Glomerular visceral epithelial cell (primary cell): ENCODE data around the gene FBXL17.
"Not testable (repeated sequence)": the region's sequence is repeated elsewhere in the genome, so short reads cannot be mapped to it uniquely, and the experiment has no call there.

Source experiments
- DNase-seq: peaks from one replicate; pipeline ENCODE4 v3.0.0-alpha.2; 2016; ENCODE audit errors: extremely low spot score

FBXL17 gene

DNA sequence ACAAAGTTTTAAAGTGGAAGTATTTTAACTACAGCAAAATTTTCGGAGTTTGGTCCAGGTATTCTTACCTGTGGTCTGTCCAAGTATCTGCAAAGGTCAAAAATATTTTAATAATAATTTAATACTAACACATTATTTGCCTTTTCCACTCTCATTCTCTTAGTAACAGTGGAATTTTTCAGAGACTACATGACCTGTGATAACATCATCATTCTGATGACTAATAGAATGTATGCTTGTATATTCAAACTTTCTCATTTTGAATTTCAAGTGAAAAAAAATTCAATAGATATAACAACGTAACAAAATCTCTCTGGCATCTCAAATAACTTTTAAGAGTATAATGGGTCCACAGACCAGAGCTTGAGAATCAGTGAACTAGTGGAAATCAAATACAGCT, 78.3 kb downstream of the FBXL17 start:
- DNase-seq = no peak

DNA sequence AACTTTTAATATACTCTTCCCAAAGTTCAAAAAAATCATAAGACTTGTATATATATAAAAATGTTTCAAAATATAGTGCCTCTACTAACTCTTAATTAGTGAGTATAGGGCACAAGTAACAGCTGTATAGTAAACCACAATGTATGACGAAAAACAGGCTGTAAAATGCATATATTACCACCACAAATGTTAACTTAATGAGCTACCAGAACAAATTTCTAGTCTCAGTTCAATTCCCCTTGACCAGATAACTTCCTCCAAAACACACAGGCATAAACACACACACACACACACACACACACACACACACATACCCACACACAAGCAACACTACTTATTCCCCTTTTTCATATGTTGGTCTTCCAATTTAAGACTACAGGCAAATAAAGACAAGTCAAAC, 78.8 kb downstream of the FBXL17 start:
- DNase-seq = no peak

DNA sequence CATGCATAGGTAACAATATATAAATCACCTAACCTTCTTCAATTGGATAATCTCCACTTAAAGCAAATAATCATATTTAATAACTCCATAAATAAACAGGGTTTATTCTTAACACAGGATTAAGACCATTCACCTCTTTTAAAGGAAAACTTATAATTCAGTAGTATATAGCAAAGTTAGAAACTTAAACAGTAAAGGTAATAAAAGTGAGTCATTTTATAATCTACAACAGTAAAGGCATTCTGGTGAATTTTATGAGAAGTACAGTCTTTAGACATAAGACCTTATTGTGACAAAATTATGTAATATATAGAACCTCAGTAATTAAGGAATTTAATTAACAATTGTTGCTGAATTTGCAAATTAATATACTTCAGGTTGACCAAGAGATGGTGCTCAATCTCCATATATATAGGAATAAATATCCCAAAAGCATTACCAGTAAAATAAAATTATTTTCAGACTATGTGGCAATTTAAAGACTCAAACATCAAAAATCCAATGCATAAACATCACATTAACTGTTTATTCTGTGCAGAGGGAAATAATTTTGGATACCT, 84.8 kb downstream of the FBXL17 start:
- no peak for DNase-seq

DNA sequence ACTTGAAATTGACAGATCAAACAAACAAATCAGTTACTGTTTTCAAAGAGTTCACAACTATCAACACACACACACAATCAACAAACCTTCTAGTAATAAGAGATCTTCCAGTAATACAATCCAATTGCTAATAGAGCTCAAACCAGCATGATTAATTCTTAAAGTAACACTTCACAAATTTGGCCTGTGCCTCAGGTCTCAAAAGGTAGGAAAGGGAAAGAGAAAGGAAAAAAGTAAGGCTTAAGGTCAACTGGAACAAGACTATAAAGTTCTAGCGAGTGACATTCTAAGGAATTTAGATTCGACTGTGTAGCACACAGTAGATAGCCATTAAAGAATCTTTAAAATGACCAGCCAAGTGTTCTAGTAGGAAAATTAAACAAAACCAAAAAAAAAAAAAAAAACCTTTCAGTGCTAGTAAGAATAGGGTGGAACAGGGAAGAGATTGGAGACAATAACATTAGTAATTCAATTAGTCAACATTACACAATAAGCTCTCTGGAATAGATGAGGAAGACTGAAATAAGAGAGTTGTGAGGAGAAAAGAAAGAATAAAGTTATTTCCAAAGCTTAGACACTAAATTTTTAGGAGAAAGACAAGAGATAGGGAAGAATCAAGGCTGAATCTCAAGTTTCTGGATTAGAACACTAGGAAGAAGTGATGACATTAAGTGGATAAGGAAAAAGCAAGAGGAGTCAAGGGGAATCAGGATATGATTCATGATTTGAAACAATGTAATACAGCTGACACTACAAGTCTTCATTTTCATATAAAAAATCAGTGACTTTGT, 86.1 kb downstream of the FBXL17 start:
- DNase-seq = no peak

DNA sequence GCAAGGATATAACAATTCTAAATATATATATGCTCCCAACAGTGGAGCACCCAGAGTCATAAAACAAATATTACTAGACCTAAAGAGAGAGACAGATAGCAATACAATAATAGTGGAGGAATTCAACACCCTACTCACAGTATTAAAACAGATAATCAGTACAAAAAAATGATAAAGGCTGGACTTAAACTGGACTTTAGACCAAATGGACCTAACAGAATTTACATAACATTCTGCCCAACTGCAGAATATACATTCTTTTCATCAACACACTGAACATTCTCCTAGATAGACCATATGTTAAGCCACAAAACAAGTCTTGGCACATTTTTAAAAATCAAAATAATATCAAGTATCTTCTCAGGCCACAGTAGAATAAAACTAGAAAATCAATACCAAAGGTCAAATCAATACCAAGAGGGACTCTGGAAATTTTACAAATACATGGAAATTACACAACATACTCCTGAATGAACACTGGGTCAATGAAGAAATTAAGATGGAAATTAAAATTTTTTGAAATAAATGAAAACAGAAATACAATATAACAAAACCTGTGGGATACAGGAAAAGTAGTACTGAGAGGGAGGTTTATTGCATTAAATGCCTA, 100.8 kb downstream of the FBXL17 start:
- DNase-seq = no peak

DNA sequence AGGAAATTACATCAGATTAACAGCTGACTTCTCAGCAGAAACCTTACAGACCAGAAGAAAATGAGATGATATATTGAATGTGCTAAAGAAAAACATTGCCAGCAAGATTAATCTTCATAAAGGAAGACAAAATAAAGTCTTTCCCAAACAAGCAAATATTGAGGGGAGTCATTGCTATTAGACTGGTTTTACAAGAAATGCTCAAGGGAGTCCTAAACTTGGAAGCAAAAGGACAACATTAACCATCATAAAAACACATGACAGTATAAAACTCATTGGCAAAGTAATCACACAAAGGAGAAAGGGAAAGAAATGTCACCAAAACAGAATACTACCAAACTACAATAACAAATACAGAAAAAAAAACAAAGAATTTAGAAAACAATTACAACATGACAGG, 101.7 kb downstream of the FBXL17 start:
- DNase-seq = no peak

DNA sequence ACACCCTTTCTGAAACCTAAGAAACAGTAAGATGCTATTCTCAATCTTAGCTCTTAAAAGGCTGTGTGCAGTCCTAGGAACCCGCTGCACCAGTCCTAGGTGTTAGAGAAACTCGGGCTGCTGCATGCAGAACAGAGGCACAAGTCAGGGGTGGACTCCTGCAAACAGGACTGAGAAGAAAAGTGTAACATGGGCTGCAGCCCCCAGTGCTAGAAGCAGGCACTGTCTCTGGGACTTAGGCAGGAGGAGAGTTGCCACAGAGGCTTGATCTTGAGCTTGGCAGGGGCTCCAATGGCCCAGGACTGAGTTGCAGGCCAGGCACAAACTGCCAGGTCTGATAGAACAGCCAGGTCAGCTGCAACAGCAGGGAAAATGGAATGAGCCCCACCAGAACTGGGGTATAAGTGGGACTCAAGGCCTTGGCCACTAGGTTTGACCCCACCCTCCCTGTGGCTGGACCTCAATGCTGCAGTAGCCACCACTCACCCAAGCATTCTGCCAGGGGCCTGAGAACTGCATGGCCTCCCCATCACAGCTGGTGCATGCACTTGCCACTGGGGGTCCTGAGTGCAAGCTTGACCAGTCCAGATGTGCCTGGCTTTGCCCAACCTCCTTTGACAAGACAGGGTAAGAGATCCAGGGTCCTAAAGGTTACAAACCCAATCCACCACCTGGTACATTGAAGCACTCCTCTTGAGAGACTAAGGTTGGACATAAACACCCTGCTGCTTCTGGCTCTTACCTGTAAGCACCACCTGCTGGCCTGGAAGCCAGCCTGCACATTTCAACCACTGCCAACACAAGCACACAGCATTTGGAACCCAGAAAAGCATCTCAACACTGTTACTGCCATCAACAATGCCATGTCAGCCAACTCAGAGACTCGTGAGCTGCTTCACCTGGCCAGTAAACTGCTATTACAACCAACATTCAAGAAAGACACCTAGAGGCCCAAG, 103.3 kb downstream of the FBXL17 start:
- DNase-seq = no peak

DNA sequence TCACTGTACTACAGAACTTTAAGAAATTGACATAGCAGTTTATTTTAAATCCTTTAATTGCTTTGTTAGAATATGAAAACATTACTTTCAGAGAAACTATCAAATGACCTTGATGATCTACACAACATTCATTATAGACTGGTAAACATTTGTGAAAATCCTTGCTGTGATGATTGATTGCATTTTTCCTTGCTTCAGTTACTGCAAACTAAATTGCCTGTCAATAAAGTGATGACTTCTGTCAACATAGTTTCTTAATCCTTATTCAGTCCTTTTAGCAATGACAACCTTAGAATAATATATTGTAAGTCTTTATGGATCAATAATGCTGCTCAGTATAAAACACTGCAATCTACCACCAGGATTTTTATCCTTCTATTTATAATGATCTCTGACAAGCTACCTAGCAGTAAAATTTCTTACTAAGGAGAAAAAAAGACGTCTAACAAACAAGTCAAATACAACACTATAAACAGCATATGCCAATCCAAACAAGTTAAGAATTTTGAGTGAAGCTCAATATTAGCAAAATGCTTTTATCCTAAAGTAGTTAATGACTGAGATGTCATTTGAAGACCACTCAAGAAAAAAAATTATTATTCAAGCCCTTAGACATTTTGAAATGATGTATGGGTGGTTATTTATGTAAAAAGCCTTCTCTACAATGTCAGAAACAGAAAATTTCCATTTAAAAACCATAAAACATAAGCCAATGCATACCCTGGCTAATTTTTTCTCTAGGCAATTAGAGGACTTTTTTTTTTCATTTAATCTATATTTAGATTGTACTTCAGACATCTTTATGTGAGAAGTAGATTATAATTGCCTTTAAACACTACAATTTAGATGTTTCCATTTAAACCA, 105.5 kb downstream of the FBXL17 start:
- no peak for DNase-seq

DNA sequence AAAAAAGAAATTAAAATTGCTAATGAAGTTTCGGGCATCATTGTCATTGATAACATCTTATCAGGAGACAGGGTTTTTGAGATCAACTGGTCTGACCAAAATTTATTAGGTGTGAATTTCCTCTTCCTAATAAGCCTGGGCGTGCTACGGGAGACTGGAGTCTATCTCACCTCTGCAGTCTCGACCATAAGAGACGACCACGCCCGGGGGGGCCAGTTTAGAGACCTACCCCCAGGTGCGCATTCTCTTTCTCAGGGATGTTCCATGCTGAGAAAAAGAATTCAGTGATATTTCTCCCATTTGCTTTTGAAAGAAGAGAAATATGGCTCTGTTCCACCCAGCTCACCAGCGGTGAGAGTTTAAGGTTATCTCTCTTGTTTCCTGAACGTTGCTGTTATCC, 107.8 kb downstream of the FBXL17 start:
- DNase-seq = not testable (repeated sequence)

DNA sequence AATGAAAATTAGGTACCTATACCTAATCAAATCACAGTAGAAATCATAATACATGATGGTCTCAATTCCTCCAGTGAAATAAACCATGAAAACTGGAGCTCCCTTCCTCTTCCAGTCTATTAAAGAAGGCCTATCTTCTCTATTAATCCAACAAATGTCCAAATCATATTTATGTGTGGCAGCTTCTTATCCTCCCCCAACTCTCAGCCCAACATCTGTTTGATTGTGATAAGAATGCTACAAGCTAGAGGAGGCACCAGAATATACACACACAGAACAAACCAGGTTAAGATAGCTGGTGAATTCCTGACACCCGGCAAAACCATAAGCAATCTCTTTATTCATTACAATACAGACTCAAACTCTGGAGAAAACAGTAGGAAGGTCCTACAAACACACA, 110.8 kb downstream of the FBXL17 start:
- no peak for DNase-seq

DNA sequence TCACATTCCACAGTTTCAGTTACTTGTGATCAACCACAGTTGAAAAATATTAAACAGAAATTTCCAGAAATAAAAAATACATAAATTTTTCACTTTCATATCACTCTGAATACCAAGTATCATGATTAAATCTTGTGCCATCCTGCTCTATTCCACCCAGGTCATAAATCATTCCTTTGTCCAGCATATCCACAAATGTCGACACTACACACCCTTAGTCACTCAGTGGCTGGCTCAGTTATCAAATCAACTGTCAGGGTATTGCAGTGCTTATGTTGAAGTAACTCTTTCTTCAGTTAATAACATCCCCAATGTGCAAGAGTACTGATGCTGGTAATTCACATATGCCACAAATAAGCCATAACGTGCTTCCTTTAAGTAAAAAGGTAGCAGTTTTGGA, 115.7 kb downstream of the FBXL17 start:
- peak; percentile 33 for DNase-seq

DNA sequence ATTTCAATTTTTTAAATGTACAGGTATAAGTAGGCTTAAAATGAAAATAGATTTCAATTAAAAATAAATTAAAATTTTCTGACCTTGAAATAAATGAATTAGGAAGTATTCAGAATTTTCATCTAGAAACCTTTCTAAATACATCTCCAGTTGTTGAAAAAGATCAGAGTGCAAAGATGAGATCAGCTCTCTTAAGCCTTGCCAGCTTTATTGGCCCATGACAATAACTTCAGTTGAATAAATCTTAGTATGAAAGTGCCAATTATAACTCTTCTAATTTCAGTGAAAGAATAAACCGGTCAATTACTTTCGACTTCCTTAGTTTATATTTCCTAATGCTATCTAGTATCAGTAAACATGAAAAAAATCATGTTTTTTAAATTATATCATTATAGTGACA, 117.4 kb downstream of the FBXL17 start:
- DNase-seq = no peak

DNA sequence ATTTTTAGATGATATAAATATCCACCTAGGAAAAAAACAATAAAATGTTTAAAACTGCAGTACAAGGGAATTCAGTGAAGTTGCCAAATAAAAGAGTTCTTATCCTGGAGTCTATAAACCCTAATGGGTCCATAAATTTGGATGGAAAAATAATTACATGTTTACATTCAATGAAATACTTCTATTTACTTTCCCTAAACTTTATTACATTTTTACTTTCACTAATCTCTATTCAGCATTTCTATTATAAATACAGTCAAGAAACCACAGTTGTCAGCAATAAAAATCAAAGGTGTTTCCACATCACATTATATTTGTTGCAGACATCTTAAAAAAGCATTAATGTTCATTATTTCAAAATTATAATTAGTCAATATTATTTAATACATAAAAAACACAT, 118.6 kb downstream of the FBXL17 start:
- no peak for DNase-seq

DNA sequence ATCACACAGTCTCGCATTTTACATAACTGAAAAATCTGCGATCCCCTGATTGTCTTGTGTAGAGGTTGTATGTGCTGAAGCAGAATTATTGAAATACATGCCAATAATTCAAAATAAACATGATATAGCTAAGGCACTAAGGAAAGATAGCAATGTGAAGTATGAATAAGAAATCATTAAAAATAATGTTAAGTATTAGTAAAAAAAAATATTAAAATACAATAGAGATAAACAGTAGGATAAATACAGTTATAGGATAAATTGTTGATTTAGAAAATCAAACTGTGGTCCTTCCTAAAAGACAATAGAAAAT, 121.1 kb downstream of the FBXL17 start:
- no peak for DNase-seq

DNA sequence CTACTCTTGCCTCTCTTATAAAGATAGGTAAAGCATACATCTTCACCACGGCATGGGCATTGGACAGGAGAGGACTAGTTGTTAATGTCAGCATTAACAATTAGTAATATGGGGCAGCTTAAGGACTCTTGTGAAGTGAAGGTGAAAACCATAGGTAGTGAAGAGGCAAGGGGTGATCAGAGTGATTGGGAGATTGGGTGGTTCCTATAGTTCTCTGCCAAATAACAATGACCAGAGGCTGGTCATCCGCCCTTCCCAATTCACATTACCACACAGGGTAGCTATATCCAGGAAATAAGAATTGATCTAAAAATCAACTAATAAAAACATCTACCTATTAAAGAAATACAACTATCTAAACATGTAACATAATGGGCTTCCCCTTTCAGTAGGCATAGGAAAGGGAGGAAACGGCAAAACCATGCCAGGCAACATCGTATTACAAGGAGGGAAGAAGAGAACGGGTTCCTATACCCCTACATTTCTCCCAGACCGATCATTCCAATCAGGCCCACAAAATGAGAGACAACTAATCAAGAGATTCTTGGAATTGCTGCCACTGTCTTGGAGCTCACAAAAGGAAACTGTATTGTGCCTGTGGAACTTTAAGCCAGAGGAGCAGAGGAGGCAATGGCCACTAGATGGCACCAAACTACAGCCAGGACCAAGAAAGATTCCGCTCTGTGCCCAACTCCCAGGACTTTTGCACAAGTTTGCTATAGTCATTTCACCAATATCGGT, 121.6 kb downstream of the FBXL17 start:
- peak; percentile 81 for DNase-seq

DNA sequence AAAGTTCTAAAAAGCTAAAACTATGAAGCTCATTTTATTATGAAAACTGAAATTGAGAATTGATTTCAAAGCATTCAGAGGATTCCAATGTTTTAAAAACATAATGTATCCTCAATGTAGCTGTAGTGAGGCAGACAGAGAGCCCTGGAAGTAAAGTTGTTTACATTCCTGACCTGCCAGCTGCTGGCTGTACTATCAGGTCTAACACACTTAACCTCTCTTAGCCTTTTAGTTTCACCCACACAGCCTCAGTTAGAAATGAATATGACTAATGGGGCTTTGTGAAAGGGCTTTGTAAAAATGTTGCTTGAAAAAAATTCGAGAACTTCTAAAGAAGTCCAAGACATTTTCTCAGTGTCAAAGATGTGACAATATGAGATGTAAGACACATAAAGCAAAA, 122.6 kb downstream of the FBXL17 start:
- DNase-seq = no peak

DNA sequence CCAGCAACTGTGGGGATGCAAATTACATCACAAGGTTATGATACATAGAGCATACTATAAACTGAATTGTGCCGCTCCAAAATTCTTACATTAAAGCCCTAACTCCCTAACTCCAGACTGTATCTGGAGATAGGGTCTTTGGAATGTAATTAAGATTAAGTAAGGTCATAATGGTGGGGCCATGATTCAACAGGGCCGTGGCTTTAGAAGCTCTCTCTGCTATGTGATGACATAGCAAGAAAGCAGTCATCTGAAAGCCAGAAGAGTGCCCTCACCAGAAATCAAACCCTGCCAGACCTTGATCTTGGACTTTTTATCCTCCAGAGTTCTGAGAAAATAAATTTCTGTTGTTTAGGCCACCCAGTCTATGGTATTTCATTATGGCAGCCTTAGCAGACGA, 123.9 kb downstream of the FBXL17 start:
- DNase-seq = peak; percentile 6

DNA sequence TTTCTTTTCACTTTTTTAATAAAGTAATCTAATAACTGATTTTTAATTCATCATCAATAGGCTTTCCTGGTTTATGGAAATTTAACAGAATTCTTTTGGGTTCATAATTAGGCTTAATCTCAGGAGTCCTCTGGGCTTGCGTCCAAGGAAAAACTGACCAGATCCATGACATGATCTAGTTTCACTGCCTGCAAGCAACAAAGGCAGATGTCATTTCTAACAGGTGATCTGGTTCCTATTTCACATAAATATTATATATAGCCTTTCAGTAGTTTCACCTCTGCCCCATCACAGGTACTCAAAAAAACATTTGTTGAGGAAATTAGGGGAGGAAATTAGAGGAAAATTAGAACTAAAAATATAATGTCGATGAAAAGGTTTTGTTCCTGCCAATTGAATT, 126.4 kb downstream of the FBXL17 start:
- DNase-seq = no peak

DNA sequence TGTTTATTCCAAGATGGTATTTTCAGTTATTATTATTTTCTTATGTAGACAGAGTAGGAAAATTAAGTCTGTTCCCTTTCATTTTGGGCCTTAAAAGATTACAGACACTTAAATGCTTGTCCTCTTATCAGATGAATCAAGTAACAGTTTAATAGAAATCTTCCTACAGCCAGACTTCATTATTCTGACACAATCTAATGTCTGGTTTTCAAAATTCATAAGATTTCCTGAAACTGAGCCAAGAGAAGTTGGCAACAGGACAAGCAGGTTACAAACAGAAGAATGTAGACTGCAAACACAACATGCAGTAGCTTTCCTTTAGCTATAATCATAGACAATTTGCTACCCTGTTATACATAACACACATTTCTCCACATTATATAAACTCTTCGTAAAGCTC, 130.5 kb downstream of the FBXL17 start:
- DNase-seq = peak; percentile 24

DNA sequence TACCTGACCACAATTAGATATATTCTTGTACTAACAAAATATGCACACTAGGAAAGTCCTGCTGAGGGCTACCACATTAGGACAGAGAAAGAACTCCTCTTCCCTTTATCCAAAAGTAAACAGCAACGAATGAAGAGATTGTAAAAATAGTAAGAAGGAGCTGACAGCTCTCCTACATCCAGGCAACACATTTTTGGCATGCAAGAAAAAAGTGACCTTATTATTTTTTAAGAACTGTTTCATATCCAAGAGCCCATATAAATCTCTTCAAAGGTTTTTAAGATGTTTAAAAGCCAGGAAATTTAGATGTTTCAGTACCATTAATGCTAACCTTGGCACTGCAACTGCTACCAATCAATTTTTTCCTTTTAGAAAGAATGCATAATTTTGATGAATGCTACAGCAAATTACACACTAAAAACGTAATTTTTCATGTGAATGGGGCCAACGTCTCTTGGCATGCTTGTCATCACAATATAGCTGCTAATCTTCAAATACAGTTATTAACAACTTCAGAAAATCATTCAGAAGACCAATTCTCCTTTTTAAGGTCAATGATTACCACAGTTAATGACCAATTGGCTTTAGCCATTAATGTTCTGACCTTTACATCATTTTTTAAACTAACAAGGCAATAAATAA, 132.0 kb downstream of the FBXL17 start:
- no peak for DNase-seq
